Loucy (cell line): ENCODE results near the gene MDM2.

Source experiments
- CTCF ChIP-seq: fragments of 200-600 bp; sonication (generic); conservative IDR thresholded peaks from 2 replicates; pipeline ENCODE4 v1.5.1; 2014; ENCODE audit warnings: mild to moderate bottlenecking, antibody characterized with exemption, low read length
- EZH2phosphoT487 ChIP-seq: fragments of 200-600 bp; IDR thresholded peaks from 2 replicates; pipeline ENCODE4 v1.6.1; 2018; ENCODE audit warnings: antibody characterized with exemption, mild to moderate bottlenecking, moderate library complexity, borderline replicate concordance

- TF ChIP-seq CTCF (0 out of 2 replicates have a peak, but pooled peaks have one; percentile 7), EZH2phosphoT487 (no peak)
Measured at GRCh38 chr12:68808388-68809189, 612 bp downstream of the MDM2 start.
